LNCaP clone FGC (cell line): Measurements from ENCODE around the gene ANKRD60.

Experiments used
- DNase-seq: peaks from one replicate; pipeline ENCODE4 v3.0.0-alpha.2; 2011; ENCODE audit warnings: low read depth
- H3K4me3 ChIP-seq: 2 replicates; pipeline ENCODE4 v1.5.1; 2011; ENCODE audit warnings: mild to moderate bottlenecking, low read depth, low read length, control low read depth
- TF ChIP-seq, protein P1 (sequence below): IDR thresholded peaks from 2 replicates; pipeline ENCODE4 v1.5.1; 2012; ENCODE audit warnings: mild to moderate bottlenecking; ENCODE audit not compliant: control insufficient read depth, insufficient read depth; ENCODE audit errors: extremely low read depth

The ANKRD60 gene, protein sequence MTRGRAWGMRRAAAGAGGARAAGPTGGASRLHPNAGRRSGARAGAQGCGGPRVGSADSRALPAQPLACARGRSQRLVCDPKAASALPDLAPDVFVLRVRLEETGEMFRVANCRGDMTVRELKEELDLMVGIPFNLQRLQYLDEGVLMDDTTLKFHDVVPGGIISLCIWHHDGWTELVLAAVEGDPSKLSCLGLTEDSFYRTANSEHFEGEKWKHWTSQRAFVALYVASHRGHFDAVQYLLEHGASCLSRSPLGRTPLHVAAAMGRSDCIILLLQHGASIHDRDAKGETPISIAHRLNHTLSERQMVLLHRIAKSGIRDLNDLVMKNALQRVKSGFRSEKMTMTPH

DNA sequence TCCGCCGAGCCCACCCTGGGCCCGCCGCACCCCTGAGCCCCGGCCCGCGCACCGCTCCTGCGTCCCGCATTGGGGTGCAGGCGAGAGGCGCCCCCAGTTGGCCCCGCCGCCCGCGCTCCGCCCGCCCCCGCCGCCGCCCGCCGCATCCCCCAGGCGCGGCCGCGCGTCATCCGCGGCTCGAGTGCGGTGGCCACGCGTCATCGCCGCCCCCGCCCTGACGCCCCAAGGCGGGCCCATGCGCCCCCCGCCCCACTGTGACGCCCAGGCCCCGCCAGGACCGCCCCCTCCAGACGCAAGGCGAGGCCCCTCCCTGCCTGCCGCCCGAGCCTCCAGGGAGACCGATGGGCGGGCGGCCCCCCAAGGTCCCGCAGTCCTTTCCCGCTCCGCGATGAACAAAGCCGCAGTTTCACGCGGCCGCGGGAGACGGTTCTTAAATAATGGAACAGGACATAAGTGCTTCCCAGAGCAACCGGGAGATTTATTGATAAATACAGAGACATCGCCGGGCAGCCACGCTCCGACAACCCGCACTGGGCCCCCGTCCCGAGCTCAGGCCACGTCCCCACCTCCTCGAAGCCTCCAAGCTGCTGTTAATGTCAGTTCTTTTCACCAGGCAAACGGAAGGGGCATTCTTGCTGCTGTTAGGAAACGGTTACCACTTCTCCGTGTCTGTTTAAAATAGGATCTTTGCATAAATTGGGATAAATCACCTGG is at the start of gene ANKRD60:
Gene ANKRD60, minus strand, starts transcription at position 170 of the 714 bp plus-strand sequence. Its CDS starts 0 bp downstream, at position 170.
- H3K4me3 ChIP-seq, result no peak within 1 kb of the TSS
- no peak for DNase-seq
- TF ChIP-seq, protein P1, sequence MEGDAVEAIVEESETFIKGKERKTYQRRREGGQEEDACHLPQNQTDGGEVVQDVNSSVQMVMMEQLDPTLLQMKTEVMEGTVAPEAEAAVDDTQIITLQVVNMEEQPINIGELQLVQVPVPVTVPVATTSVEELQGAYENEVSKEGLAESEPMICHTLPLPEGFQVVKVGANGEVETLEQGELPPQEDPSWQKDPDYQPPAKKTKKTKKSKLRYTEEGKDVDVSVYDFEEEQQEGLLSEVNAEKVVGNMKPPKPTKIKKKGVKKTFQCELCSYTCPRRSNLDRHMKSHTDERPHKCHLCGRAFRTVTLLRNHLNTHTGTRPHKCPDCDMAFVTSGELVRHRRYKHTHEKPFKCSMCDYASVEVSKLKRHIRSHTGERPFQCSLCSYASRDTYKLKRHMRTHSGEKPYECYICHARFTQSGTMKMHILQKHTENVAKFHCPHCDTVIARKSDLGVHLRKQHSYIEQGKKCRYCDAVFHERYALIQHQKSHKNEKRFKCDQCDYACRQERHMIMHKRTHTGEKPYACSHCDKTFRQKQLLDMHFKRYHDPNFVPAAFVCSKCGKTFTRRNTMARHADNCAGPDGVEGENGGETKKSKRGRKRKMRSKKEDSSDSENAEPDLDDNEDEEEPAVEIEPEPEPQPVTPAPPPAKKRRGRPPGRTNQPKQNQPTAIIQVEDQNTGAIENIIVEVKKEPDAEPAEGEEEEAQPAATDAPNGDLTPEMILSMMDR, result no peak

DNA sequence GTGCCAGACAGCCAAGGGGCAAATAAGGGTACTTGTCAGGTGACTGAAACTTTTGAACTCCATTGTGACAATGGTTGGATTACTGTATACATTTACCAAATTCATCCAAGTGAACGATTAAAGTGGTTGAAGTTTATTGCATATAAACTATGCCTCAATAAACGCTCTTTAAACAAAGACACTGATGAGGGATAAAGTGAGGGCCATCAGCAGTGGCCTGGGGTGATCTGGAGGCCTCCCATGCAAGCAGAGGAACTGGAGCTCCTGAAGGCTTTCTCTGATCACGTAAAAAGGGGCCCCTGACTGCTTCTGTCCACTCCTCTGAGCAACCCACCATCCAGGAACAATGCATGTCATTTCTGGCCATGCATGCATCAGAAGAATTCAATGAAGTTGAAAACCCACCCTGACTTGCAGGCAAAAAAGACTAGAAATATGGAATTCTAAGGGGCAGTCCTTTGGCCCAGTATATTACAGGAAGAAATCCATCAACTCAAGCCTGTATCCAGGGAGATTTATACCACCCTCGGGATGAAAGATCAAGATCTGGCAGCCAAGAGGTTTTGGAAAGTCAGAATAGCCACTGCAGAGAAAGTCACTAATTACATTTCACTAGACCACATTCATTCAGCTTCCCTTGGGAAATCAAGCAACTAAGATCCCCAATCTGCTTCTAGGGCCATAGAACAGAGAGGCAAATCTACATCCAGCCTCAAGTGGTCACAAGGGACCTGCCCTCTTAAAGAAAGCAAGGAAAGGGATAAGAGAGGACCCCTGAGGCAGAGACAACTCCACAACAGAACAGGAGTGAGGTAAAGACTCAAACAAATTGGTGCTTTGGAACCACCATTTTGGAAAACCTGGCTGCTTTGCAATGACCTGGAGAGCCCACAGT is 49.4 kb upstream of the ANKRD60 start:
- TF ChIP-seq, protein P1, result no peak
- DNase-seq, result no peak
- no peak overlapping the region for H3K4me3 ChIP-seq

DNA sequence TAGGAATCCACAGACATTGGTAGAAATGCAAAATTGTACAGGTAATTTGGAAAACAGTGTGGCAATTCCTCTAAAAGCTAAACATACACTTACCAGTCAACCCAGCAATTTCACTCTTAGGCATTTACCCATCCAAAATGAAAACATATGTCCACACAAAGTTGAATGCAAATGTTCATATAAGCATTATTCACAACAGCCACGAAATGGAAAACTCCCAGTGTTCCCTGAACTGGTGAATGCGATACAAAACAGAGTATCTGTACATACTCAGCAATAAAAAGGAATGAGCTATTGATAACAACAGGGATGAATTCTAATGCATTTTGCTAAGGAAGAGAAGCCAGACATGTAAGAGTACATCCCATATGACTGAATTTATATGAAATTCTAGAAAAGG is 48.7 kb upstream of the ANKRD60 start:
- TF ChIP-seq, protein P1, result no peak
- no peak overlapping the region for H3K4me3 ChIP-seq
- DNase-seq, result no peak

DNA sequence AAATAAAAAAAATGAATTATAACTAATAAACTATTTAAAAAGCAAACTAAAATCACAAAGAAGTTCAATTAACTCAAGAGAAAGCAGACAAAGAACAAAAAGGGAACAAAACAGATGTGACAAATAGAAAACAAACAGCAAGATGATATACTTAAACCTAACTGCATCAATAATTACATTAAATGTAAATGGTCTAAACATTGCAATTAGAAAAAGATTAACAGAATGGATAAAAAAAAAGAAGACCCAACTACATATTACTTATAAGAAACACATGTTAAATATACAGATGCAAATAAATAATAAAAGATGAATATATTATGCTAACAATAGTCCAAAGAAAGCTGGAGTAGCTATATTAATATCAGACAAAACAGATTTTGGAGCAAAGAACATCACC is 45.9 kb upstream of the ANKRD60 start:
- no peak overlapping the region for H3K4me3 ChIP-seq

DNA sequence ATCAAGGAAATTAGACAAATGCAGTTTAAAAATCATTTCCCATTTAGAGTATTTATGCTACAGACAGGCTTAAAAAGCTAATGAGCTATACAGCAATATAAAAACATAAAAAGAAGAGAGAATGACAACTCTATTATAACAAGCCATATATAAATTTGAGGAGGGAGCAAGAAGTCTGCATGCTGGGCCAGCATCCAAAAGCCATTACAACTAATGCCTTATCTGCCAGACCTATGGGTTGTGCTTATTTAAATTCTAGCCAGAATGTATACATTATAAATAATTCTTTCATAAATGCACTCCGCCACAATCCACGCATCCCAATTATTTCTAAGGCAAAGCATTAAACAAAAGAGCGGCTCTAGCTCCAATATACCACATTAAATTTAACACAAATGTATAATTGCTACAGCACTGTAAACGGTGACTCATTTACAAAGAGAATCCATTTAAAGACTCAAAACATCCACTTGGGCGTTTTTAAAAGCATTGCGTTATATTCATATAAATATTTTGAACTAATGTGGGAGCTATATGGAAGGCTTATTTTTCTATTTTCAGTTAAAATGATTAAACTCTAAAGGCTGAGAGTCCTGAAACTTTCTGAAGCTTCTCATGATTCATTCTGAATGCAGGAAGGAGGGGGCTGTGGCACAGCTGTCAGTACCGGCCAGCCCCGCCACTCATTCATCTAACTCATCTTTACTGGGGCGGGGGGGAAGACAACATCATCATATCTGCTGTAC is 43.3 kb upstream of the ANKRD60 start:
- no peak overlapping the region for H3K4me3 ChIP-seq
- TF ChIP-seq, protein P1, result no peak
- no peak for DNase-seq

More for the DNA sequence above, 45.9 kb upstream of the ANKRD60 start:
- TF ChIP-seq, protein P1, result no peak
- DNase-seq, result no peak

DNA sequence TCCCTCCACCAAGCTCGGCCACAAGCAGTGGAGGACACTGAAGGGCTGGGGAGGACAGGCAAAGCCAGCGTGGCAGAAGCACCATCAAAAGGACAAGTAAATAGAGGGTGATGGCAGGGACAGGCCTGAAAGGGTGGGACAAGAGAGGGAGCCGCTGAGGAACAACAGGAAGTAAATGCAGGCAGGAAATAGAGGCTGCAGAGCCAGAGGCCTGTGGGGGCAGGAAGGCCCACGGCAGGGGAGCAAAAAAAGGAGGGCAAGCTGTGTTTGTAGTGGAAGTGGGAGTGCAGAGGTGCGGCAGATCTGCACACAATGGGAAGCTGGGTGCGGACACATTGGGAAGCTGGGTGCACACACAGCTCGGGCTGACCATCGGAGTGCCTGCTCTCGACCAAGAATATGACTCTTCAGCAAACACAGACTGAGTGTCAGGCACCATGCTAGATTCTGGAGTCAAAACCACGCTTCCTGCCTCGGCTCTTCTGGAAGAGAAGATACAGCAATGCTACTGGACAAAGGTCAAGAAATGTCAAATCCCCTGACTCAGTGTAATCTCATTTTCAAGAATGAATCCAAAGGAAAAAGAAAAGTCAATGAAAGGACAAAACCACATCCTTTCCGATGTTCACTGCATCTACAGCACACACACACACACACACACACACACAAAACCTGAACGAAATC is 40.6 kb upstream of the ANKRD60 start:
- TF ChIP-seq, protein P1, result no peak
- no peak overlapping the region for H3K4me3 ChIP-seq
- no peak for DNase-seq
